HG02623 (cell line): ENCODE data around the gene IL7R.
A peak's percentile ranks its signal among the peaks of the same experiment; 100 is the strongest.
"Not testable (repeated sequence)": the region's sequence is repeated elsewhere in the genome, so short reads cannot be mapped to it uniquely, and the experiment has no call there.

Source experiments
- ATAC-seq: cut with Tn5 transposase; IDR thresholded peaks from one replicate; pipeline ENCODE4 v1.9.1; 2021; ENCODE audit warnings: moderate library complexity; ENCODE audit not compliant: unreplicated experiment

The IL7R gene

DNA sequence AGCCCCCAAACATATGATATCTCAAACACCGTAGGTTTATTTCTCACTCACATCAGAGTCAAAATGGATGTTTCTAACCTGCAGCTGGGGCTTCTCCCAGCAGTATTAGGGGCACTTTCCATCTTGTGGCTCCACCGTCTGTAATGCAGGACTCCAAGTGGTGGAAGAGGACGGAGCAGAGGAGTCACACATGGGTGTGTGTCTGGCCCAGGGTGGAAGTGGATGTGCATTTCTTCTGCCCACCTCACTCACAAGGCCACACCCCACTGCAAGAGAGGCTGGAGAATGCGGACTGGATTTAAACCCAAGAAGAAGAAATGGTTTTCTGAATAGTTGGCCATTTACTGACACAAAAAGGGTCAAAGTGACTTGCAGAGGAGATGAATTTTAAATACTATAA lies 13.9 kb downstream of the IL7R start:
- ATAC-seq: no peak

DNA sequence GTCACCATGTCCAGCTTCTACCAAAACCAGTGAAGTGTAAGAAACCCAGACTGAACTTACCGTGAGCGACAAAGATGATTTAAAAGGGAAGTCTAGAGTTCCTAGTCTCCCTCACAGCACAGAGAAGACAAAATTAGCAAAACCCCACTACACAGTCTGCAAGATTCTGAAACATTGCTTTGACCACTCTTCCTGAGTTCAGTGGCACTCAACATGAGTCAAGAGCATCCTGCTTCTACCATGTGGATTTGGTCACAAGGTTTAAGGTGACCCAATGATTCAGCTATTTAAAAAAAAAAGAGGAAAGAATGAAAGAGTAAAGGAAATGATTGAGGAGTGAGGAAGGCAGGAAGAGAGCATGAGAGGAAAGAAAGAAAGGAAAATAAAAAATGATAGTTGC lies 19.8 kb downstream of the IL7R start:
- no peak for ATAC-seq

DNA sequence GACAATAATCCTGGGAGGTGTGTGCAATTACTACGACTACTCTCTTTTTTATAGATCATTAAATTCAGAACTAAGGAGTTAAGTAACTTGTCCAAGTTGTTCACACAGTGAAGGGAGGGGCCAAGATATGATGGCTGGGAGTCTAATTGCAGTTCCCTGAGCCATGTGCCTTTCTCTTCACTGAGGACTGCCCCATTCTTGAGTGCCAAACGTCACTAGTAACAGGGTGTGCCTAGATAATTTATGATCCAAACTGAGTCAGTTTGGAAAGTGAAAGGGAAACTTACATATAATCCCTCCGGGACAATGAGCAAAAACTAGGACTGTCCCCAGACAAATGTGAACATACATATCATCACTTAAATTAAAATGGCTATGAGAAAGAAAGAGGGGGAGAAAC lies 20.2 kb downstream of the IL7R start:
- no peak for ATAC-seq

DNA sequence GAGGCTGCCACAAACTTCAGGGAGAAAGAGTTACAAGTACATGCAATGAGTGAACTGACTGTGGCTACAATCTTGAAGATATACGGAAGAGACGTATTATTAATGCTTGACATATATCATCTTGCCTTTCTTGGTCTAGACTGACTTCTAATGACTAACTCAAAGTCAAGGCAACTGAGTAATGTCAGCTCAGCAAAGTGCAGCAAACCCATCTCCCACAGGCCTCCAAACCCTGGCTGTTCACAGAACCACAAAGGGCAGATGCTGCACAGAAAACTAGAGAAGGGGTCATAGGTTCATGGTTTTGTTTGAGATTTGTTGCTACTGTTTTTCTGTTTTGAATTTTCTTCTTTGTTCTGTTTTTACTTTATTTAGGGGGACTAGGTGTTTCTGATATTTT lies 21.0 kb downstream of the IL7R start:
- no peak for ATAC-seq

DNA sequence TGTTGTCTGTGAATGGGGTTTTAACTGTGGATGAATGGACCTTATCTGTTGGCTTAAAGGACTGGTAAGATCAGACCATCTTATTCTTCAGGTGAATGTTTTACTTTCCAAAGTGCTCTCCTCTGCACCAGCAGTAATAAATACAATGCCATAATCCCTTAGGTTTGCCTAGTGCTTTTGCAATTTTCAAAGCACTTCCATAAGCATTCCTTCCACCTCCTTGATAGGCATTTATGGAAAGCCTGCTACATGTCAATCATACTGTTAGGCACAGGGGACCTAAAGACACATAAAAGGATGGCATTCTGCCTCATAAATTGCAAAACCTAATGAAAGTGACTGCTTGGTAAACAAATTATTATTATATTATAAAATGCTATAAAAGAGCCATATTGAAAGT lies 21.4 kb downstream of the IL7R start:
- no peak for ATAC-seq

DNA sequence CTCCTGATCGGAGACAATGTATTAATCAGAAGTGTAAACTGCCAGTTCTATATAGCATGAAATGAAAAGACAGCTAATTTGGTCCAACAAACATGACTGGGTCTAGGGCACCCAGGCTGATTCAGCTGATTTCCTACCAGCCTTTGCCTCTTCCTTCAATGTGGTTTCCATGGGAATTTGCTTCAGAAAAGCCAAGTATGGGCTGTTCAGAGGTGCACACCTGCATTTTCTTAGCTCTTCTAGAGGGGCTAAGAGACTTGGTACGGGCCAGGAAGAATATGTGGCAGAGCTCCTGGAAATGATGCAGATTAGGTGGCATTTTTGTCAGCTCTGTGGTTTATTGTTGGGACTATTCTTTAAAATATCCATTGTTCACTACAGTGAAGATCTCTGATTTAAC lies 22.4 kb downstream of the IL7R start:
- no peak for ATAC-seq

DNA sequence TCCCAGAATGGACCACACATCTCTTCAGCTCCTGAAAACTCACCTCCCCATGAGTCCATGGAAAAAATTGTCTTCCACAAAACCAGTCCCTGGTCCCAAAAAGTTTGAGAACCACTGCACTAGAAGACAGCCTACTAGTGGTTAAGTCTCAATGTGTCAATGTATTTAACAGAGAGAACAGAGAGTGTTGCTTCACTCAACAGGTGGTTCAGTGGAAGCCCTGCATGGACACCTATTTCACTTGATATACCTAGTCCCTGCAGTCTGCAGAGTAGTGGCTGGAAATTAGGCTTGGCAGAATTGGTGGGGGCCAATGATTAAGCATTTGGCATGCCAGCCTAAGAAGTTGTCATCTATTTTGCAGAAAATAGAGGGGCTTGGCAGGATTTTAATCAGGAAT lies 23.0 kb downstream of the IL7R start:
- ATAC-seq: no peak

DNA sequence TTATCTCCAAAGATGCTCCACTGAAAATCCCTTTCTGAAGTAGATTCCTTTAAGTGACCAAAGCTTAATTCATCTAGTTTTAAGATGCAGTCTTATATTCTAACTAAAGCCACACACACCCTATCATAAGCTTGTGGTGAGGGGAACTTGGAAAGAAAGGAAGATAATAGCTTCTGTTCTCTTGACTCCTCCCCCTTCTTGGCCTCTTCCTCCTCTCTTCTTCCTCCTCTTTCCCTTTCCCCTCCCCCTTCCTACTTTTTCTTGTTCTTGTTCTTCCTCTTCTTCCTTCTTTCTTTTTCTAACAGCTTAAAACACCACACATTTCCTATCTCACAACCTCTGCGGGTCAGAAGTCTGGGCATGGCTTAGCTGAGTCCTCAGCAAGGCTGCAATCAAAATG lies 23.5 kb downstream of the IL7R start:
- ATAC-seq: no peak

DNA sequence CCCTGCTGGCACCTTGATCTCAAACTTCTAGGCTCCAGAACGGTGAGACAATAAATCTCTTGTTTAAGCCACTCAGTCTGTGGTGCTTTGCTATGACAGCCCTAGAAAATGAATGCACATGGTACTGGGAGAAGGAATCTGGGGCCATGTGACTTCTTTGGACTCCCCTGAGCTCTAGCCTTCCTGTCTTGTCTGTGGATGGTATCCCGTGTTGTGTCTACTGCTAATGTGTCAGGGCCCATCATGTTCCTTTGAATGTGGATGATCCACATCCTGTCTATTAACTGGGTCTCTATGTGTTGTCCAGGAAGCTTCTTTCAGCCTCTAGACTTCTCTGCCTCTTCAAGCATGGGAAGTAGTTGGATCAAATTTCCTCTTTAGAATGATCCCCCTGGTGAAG lies 25.1 kb downstream of the IL7R start:
- no peak for ATAC-seq

DNA sequence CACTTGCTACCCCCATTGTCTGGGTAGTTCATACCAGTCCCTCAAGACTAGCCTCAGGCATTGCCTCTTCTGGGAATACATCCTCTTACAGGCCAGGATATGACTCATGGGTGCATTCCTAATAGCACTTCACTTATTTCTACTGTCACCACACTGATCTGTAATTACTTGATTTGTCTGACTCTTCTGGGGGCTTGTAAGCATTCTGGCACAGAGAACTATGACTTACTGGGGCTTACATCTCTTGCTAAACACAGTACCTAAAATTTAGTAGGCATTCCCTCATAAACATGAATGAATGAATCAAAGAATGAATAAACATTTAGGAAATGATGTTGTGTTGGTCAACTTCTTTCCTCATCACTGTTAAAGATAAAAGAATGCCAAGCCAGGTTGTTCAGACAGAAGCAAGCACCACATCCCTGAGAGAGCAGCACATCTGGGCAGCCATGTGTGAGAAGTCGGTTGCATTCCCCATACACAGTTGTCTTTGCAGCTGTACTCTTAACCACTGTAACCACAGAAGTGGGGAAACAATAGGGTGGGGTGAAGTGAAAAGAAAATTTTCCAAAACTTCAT lies 27.6 kb downstream of the IL7R start:
- ATAC-seq: peak; percentile 76

DNA sequence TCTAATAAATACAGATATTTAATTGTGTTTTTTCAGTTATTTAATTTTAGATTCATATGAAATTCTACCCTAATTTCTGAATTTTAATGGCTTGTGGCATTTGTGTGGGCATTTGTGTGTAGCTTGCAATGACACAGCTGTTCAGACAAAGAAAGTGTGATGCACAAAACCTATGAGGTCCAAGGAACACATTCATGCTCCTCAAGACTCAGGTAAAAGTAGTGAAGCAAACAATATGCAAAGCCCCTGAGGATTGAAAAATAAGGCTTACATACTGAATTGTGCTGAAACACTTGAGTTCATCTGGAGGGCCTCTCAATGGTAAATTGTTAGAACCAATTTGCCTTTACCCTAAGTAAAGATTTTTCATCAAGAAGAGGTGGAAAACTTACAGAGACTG lies 28.1 kb downstream of the IL7R start:
- no peak for ATAC-seq

DNA sequence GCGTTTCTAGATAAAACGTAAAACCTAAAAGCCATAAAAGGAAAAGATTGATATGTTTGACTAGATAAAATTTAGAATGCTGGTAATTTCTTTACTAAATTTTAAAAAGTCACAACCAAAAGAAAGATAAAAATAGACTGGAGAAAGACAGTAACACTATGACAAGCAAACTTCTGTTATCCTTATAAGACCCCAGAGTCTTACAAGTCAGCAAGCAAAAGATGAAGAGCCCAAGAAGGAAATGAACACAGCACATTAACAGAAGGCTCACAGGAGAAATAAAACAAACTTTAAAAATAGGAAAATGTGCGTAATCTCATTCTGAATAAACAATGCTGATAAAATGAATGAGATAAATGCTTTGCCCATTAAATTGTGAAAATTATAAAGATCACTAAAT lies 29.7 kb downstream of the IL7R start:
- no peak for ATAC-seq

DNA sequence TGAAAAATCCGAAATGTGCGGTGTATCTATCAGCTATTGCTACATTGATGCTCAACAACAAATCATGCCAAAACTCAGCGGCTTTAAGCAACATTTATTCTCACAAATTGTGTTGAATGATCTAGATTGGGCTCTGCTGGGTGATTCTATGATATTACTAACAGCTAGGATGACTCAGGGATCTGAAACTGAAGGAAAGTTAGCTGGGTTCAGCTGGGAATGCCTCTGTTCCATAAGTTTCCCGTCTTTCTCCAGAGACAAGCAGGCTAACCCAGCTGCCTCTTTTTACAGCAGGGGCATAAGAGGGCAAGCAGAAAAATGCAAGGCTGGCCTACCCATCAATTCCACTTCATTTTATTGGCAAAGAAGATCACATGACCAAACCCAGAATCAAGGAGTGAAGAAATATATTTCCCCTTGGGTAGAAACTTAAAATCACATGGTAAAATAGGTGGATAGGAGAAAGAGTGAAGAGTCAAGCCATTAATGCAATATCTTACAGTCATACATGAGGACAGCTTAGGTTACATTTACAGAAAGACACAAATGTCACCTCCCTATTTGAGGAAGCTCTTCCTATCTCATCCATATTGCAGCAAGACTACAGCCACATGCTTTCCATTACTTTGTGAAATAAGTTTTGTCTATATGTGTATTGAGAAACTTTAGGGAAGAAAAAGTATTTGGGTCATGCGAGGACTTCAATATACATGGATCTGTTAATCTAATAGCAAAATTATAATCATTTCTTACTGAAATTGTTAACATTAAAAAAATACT lies 30.8 kb downstream of the IL7R start:
- ATAC-seq: no peak

DNA sequence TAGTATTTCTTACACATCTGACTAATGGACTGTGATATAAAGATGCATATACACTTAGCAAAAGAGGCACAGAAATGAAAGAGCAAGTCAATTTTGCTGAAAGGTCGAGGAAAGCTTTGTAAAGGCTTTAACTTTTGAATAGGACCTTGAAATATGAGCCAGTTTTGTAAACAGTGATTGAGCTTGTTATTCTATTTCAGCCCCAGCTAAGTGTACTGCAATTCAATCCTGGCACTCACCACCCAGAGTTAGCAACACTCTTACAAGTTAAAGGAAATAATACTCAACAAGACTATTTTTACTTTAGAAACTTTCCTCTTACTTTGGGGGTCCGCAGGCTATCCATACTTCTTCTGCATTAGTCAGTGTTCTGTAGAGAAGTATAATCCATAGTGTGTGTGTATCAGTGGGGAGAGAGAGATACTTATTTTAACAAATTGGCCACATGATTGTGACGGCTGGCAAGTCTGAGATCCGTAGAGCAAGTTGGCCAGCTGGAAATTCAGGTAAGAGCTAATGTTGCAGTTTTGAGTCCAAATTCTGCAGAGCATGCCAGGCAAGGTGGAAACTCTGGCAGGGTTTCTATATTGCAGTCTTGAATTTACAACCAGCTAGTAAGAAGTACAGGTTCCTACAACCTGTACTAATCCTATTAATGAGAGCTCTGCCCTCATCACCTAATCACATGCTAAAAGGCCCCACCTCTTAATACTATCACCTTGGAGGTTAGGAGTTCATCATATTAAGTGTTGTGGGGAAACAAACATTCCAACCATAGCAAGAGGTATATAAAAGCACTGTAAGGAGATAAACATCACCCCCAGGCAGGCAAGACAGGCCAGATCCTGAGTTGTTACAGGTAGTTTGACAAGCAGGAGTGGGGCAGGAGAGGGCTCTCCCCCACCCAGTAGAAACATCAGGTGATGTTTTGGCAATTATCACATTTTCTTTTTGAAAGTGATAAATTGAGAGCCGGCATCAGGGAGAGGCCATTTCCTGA lies 33.6 kb downstream of the IL7R start:
- no peak for ATAC-seq

DNA sequence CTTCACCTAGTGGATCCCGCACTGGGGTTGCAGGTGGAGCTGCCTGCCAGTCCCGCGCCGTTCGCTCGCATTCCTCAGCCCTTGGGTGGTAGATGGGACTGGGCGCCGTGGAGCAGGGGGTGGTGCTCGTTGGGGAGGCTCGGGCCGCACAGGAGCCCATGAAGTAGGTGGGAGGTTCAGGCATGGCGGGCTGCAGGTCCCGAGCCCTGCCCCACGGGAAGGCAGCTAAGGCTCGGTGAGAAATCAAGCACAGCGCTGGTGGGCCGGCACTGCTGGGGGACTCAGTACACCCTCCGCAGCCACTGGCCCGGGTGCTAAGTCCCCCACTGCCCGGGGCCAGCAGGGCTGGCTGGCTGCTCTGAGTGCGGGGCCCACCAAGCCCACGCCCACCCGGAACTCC lies 36.1 kb downstream of the IL7R start:
- ATAC-seq: not testable (repeated sequence)

DNA sequence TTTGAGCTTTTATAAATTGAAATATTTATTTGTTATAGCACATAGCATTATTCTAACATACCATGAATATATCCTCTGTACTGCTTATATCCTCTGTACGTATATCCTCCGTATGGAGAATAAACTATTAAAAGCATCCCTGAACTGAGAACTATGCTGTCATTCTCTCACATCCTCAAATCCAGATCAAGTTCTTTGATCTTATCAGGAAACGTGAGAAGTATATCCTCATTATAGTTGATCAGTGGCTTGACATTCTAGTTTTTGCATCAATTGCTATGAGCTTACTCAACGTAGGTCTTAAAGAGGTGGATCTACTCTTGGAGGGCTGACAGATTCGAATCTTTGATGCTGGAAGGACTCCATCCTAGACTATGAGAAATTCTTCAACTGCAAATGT lies 37.4 kb downstream of the IL7R start:
- ATAC-seq: no peak

DNA sequence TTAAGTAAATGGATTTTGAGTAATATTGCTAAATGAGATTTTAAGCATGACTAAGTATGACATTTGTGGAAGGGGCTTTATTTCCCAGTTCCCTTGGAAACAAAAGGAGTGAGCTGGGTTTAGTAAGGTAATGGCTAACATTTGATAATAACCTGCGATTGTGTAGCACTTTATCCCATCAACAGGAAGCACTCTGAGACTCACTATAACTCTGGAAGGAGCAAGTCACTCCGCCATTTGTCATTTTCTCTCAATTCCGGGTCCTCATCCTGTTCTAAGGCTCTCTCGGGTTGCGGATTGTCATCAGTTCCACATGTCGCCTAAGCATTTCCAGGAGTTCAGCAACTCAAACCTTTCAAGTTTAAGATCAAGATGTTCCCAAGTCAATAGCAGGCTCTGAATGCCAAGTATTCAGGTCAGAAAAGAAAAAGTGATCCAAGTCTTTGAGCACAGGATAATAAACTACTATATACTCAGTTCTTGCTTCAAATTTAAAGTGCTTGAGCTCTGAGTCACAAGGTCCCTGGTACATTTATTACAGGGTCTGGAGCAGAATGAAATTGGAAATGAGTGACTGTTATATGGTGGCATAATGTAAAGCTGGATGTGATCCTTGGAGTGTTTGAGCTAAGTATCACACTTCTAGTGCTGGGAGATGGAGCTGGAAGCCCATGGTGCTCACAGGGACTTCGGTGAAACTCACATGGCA lies 42.4 kb downstream of the IL7R start:
- no peak for ATAC-seq

DNA sequence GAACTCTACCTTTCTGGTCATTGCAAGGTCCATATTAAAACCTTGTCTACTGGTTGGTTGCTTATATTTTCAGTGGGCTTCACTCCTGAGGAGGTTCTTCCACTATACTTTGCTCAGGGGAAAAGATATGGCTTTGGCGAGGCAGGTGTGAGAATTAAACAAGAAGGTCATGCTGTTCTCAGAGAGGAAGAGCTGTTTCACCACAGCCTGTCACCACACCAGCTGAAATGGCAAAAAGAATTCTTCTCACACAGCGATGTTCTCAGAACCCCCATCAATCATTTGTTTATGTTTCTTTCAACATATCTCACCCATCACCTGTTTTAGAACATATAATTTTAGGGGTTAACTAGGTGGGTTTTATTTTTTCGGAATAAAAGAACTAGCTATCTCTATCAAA lies 43.1 kb downstream of the IL7R start:
- no peak for ATAC-seq

DNA sequence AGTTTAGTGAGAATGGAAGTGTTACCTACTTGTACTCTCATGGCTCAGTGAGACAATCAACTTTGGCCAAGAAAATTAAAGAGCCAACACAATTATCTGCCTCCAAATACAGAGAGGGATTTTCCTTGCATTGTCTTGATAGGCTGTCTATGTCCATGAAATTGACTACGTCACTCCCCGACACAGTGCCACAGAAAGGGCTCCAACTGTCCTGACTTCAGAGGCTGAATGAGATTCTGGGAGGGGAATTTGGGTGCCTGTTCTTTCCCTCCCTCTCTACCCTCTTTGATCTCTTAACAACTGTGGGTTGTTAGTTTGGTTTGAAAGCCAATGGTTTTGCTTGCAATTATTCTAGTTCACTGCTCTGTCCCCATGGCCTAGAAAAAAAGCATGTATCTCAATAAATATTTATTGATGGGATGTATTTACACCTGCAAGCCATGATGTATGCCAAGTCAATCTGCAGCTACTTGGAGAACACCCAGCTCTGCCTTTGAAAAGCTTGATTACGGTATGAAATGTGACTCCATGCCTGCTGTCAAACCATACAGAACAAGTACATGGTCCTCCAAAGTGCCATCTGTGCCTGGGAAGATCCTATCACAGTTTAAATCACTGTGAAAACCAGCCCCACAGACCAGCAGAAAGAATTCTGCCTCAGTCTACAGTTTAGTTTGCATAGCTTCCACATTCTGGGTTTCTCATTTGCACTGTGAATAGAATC lies 44.4 kb downstream of the IL7R start:
- no peak for ATAC-seq

DNA sequence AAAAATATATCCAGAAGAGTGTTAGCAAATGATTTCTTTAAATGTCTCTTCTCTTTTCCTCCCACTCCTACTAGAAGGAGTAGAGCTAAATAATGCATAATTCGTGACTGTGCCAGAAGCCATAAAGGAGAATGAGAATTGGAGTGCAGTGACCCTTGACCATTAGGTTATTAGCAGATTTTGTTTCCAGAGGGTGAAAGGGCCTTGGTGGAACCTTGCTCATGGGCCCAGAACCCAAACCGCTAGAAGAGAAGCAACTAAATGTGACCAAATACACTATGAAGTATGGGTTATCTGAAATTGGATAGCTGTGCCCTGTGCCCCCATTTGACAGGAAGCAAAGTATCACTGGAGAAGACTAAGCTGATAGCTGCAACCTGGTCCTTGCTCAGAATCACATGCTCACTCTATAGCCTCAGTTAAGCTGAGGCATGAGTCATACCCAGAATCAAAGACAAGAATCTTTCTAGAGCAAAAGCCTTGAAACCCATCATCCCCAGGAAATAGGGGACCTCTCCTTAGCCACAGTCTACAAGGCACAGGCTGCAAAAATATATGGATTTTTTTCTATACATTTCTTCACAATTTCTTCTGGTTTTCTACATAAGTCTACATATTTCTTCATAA lies 45.5 kb downstream of the IL7R start:
- ATAC-seq: peak; percentile 59
